Peyer's patch (tissue), 4 donors: ENCODE results near the gene AGA.

ENCODE experiments used
- CTCF ChIP-seq, 6 experiments: fragments of 450-650 bp in 4 of 6; fragments of 200-600 bp in 2 of 6; sonication (generic) in 1 of 6; IDR thresholded peaks; one replicate each; pipeline ENCODE4 v1.5.1; 2017 to 2019; ENCODE audit warnings: antibody characterized with exemption in 6 of 6, mild to moderate bottlenecking in 3 of 6, moderate library complexity in 1 of 6
- POLR2A ChIP-seq, 2 donors: fragments of 450-650 bp; IDR thresholded peaks; one replicate each; pipeline ENCODE4 v1.5.1; 2017; ENCODE audit warnings: antibody characterized with exemption in 2 of 2, mild to moderate bottlenecking in 2 of 2, moderate library complexity in 2 of 2

DNA sequence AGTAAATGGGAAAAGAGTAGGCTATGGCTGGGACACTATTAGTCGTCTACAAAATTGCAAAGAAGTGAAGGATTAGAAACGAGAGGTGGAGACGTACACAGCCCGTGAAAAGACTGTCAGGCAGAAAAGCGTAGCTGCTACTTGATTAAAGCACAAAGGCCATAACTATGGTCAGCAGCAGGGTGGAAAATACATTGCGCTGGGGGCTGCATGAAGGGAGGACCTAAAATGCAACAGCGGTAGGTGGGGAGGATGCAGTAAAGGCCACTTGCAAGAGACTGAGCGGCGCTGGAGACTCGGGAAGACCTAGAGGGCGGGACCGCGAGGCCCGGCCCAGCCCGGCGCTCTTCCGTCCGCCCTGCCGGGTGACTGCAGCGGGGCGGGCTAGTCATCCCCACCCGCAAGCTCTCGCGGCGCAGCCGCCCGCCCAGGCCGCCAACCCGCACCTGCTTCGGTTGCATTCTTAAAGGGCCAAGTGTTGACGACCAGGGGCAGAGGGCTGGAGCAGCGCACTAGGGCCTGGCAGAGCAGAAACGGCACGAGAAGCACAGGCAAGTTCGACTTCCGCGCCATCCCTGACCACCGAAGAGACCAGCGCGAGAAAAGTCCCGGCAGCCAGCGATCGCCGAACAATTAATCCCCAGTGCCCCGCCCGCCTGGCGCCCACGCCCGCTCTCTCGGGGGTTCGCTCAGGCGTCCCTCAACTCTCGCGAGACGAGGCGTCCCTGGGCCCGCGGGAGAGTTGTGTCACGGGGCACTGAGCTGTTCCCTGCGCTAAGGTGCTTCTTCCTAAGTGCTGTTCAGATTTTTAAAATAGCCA lies at the start of gene AGA:
- TF ChIP-seq CTCF (IDR thresholded peaks at IDR 0.05) (no peak), POLR2A (IDR thresholded peaks at IDR 0.05) (peak; percentile 71 to 76)
